IPS-18a (cell line): ENCODE data around the gene SPINK4.

Experiments used
- H3K27ac ChIP-seq: one replicate; pipeline ENCODE4 v1.5.1; 2013; ENCODE audit warnings: low read length
- H3K27me3 ChIP-seq: one replicate; pipeline ENCODE4 v1.6.1; 2013; ENCODE audit warnings: mild to moderate bottlenecking, low read length; ENCODE audit not compliant: control insufficient read depth, insufficient read depth
- H3K36me3 ChIP-seq: one replicate; pipeline ENCODE4 v1.6.1; 2013; ENCODE audit warnings: low read depth, low read length; ENCODE audit not compliant: control insufficient read depth
- H3K4me1 ChIP-seq: one replicate; pipeline ENCODE4 v1.6.1; 2013; ENCODE audit warnings: low read depth, low read length; ENCODE audit not compliant: control insufficient read depth
- H3K4me3 ChIP-seq: one replicate; pipeline ENCODE4 v1.5.1; 2013; ENCODE audit warnings: low read length
- H3K9ac ChIP-seq: one replicate; pipeline ENCODE4 v1.6.1; 2013; ENCODE audit warnings: mild to moderate bottlenecking, low read length, moderate library complexity
- H3K9me3 ChIP-seq: one replicate; pipeline ENCODE4 v1.6.1; 2013; ENCODE audit warnings: low read depth, low read length; ENCODE audit not compliant: control insufficient read depth

Gene SPINK4

DNA sequence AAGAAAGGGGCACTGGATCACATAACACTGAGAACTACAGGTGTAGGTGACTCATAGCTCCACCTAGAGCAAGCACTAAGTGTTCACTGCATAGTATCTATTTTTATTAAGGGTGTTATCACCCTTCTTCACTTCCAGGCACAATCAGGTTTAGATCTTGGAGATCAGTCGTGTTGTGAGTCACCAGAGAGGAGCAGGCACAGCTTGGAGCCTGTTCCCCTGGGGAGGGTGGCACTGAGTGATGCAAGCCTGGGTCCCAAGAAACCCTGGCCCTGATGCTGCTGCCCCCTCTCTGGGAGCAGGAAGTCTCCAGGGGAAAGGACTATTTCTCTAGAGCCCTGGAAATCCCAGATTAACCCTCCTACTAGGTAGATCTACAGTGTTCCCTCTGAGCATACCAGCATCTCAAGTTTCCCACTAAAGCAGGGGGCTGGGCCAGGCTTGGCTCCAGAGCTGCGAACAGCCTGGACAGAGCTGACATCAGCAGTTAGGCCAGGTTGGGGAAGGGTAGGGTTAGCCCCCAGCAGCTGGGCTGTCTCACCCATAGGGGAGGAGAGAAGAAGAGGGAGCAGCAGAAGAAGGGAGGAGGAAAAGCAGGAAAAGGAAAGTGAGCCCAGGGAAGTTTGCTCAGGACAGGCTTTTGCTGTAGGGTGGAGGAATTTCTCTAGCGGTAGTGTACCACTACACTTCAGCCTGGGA lies 28.1 kb upstream of the SPINK4 start:
- Histone ChIP-seq H3K36me3 (no peaks in the 10 kb centered on the region), H3K9me3 (no peaks in the 10 kb centered on the region), H3K4me3 (no peak overlapping the region), H3K27ac (no peak overlapping the region), H3K9ac (no peak overlapping the region), H3K4me1 (peaks cover 4% of the 10 kb centered on the region), H3K27me3 (no peaks in the 10 kb centered on the region)

DNA sequence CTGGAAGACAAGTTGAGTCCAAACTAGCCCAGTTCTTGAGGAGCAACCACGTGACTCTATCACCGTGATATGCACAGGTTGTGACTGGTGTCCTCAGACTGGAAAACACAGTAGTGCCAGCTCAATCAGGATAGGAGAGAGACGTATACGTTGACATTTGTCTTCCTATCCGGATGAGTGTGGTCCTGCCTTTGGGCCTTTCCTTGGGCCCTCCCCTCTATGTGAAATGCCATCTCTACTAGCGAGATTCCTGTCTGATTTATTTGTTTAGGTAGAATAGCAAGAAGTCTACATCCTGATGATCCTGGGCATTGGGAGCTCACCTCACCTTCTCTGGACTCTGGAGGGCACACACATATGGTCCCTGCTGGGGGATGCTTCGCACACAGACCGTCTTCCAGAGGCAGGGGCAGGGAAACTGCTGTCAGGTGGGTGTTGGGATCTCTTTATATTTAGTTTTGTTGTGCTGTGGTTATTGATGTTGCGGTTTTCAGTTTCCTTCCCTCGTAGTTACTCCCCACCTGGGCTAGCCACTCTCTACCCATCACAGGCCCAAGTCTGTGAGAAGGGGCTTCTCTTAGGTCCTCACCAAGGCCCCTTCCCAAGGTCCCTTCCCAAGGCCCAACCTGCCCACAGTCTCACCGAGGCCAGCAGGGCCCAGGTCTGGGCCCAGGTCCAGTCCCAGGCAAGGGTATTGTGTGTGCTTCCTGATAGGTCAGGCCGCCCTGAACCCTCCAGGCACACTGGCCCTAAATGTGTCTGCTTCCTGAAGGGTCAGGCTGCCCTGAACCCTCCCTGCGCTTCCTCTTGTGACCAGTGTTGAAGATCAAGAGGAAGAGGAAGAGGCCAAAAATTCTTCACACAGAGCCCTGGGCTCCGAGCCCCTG lies 19.0 kb upstream of the SPINK4 start:
- H3K36me3 ChIP-seq, result no peaks in the 10 kb centered on the region
- no peak overlapping the region for H3K9ac ChIP-seq
- no peak overlapping the region for H3K4me3 ChIP-seq
- H3K27ac ChIP-seq, result no peak overlapping the region
- H3K27me3 ChIP-seq, result no peaks in the 10 kb centered on the region
- H3K4me1 ChIP-seq, result no peaks in the 10 kb centered on the region
- no peaks in the 10 kb centered on the region for H3K9me3 ChIP-seq

DNA sequence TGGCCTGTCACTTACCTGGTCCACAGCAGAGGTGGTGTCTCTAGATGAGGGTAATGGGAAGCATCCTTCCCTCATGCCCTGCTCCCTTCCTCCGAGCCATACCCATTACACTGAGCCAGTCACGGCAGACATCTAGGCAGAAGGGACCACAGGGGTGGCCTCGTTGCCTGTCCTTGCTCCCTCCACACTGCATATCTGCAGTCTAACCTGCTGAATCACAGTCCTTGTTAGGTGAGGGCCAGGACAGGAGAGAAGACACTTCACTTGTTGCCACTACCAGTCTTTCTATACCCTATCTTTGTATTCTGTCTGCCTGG lies 18.4 kb upstream of the SPINK4 start:
- no peaks in the 10 kb centered on the region for H3K27me3 ChIP-seq
- no peaks in the 10 kb centered on the region for H3K4me1 ChIP-seq
- H3K4me3 ChIP-seq, result no peak overlapping the region
- no peaks in the 10 kb centered on the region for H3K36me3 ChIP-seq
- no peak overlapping the region for H3K27ac ChIP-seq
- no peaks in the 10 kb centered on the region for H3K9me3 ChIP-seq
- H3K9ac ChIP-seq, result no peak overlapping the region

DNA sequence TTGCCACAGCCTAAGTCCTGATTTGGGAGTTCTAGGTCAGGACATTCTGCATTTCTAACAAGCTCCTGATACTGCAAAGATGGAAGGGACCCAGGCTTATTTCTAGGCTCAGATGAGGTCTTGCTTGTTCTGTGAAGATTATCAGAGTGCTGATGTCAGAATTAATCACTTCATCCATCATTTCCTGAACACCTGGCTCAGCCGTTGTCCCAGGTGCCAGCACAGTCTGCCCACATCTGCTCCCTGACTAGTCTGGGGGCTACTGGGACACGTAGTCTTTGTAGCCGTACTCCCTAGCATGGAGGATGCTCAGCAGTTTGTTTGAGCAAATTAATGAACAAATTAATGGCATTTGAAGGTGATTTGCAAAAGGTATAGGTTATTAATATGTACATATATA lies 17.9 kb upstream of the SPINK4 start:
- Histone ChIP-seq H3K9me3 (no peaks in the 10 kb centered on the region), H3K4me3 (no peak overlapping the region), H3K9ac (no peak overlapping the region), H3K36me3 (no peaks in the 10 kb centered on the region), H3K4me1 (no peaks in the 10 kb centered on the region), H3K27me3 (no peaks in the 10 kb centered on the region), H3K27ac (no peak overlapping the region)

DNA sequence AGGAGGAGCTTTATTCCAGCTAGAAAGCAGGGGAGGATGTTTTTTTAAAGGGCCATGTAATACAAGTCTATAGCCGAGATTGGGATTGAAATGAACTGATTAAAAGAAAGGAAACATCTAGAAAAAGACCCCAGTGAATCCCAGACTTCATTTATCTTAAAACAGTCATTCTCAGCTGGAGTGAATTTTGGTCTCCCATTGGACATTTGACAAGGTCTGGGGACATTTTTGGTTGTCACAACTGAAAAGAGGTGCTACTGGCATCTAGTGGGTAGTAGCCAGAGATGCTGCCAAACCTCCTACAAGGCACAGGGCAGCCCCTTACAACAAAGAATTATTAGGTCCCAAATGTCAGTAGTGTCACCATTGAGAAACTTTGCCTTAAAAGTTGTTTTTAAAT lies 16.3 kb upstream of the SPINK4 start:
- Histone ChIP-seq H3K27me3 (no peaks in the 10 kb centered on the region), H3K4me1 (no peaks in the 10 kb centered on the region), H3K36me3 (no peaks in the 10 kb centered on the region), H3K9ac (no peak overlapping the region), H3K27ac (no peak overlapping the region), H3K9me3 (no peaks in the 10 kb centered on the region), H3K4me3 (no peak overlapping the region)

DNA sequence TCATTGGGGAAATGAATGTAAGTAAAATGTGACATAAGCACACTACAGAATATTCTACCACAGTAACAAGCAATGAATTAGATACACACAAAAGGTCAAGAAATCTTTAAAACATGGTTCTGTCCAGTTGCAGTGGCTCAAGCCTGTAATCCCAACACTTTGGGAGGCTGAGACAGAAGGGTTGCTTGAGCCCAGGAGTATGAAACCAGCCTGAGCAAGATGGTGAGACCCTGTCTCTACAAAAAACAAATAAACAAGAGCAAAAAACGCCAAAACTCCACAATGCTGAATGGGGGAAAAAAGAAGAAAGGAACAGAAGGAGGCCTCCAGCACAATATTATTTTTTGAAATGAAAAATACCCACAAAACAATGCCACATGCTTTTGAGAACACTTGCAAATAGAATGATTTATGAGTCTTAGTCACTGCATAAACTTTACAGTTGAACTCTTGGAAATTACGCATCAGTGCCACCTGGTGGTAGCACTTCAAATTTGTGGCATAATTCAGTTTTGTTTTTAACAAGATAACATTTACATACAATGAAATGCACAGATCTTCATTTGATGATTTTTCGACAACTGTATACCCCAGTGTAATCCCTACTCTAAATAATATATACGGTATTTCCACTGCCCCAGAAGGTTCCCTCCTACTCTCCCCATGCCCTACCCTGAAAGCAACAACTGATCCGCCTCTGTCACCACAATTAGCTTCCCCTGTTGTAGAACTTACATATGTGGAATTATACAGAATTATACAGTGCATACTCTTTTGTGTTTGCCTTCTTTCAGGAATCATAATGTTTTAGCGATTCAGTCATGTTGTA lies 14.4 kb upstream of the SPINK4 start:
- H3K9me3 ChIP-seq, result no peaks in the 10 kb centered on the region
- H3K36me3 ChIP-seq, result no peaks in the 10 kb centered on the region
- no peak overlapping the region for H3K4me3 ChIP-seq
- H3K27me3 ChIP-seq, result no peaks in the 10 kb centered on the region
- no peak overlapping the region for H3K9ac ChIP-seq
- no peaks in the 10 kb centered on the region for H3K4me1 ChIP-seq
- no peak overlapping the region for H3K27ac ChIP-seq

DNA sequence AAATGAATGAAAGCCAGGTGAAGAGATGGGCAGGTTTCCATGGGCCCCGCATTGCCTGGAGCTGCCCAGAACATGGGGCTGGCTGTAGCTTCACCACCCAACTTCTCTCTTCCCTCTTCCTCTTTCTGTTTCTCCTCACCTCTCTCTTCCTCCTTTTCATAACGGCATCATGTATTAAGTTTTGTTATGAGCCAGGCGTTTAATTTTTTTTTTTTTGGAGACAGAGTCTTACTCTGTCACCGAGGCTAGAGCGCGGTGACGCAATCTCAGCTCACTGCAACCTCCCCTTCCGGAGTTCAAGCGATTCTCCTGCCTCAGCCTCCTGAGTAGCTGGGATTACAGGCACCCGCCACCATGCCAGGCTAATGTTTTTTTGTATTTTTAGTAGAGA lies 13.0 kb upstream of the SPINK4 start:
- Histone ChIP-seq H3K4me3 (no peak overlapping the region), H3K36me3 (no peaks in the 10 kb centered on the region), H3K27me3 (no peaks in the 10 kb centered on the region), H3K27ac (no peak overlapping the region), H3K4me1 (no peaks in the 10 kb centered on the region), H3K9ac (no peak overlapping the region), H3K9me3 (no peaks in the 10 kb centered on the region)

DNA sequence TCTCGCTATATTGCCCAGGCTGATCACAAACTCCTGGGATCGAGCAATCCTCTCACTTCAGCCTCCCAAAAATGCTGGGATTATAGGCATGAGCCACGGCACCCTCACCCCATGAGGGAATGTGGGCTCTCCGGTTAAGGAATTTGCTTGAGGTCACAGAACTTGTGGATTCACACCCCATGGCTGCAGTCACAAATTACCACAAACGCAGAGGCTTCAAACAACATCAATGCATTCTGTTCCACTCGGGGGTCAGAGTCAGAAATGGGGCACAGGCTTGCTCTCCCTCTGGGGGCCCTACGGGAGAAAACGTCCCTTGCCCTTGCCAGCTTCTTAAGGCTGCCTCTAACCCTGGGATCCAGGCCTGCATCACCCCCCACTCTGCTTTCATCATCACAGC lies 12.2 kb upstream of the SPINK4 start:
- no peaks in the 10 kb centered on the region for H3K4me1 ChIP-seq
- H3K4me3 ChIP-seq, result no peak overlapping the region
- H3K9ac ChIP-seq, result no peak overlapping the region
- no peaks in the 10 kb centered on the region for H3K27me3 ChIP-seq
- no peaks in the 10 kb centered on the region for H3K36me3 ChIP-seq
- H3K27ac ChIP-seq, result no peak overlapping the region
- H3K9me3 ChIP-seq, result no peaks in the 10 kb centered on the region

DNA sequence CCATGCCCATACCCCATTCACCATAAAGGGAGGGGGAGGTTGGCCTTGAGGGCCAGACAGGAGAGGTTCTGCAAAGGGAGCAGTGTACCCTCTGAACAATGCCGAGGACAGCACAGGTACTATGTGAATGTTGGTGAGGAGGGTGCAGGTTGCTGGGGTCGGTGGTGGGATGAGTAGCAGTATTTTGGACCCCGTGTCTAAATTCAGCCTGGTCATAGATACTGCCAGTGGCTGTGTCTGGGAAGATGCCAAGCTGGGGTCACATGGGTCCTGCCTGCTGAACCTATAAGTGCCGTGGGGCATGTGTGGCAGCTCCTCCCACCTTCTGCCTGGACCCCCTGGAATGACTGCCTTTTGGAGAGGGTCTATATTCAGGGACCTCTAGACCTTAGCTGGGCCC lies 11.4 kb upstream of the SPINK4 start:
- H3K9me3 ChIP-seq, result no peaks in the 10 kb centered on the region
- H3K27me3 ChIP-seq, result no peaks in the 10 kb centered on the region
- H3K36me3 ChIP-seq, result no peaks in the 10 kb centered on the region
- no peak overlapping the region for H3K4me3 ChIP-seq
- no peaks in the 10 kb centered on the region for H3K4me1 ChIP-seq
- no peak overlapping the region for H3K27ac ChIP-seq
- no peak overlapping the region for H3K9ac ChIP-seq

DNA sequence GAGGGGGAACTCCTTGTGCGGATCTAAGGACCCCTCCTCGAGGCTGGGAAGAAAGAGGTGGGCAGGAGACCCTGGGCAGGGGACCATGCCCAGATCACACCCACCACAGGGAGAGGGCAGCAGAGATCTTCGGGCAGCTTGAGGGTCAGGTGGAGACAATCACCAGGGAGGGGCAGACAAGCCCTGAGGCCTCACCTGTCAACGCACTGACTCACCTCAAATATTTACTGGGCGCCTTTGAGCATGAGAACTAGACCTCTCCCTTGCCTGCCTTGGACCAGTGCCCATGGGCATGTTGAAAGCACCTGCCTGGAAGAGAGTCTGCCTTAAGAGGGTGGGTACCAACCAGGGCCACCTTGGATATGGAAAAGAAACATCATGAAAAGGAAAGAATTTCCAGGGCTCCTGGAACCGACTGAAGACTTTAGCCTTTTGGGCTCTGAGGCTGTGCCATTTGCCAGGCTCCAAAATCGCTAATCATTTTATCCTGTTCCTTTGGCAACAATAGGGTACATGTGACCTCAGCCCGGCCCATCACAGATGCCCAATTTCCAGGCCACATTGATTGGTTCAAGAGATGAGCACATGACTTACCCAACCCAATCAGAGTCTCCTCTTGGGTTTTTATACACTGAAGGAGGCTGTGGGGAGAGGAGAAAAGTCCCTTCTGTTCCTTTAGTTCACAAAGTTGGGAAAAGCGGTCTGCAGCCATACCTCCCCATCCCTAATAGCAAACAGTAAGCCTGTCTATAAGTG lies 10.4 kb upstream of the SPINK4 start:
- Histone ChIP-seq H3K27me3 (no peaks in the 10 kb centered on the region), H3K9me3 (no peaks in the 10 kb centered on the region), H3K36me3 (no peaks in the 10 kb centered on the region), H3K4me1 (no peaks in the 10 kb centered on the region), H3K27ac (no peak overlapping the region), H3K9ac (no peak overlapping the region), H3K4me3 (no peak overlapping the region)
